T-helper 1 cell (primary cell): ENCODE results near the gene FAAP20.

Experiments
- DNase-seq, 5 donors: peaks; one replicate each; pipeline ENCODE4 v3.0.0-alpha.2; 2012 to 2020
- total RNA-seq, 4 donors: gene quantifications; one replicate each; lab custom pipeline; 2026; lab: John Stamatoyannopoulos, UW

The FAAP20 gene
- total RNA-seq = 16.1 to 21.0 (median 18.6) reads per million in 4 donors

- peak in 2 of 5 donors; percentile 50 to 72 for DNase-seq
Observed at GRCh38 chr1:2194319-2194897, at the start of gene FAAP20. FAAP20 (minus strand) TSS chr1:2194772; CDS start chr1:2194749, 23 bp downstream.

DNA sequence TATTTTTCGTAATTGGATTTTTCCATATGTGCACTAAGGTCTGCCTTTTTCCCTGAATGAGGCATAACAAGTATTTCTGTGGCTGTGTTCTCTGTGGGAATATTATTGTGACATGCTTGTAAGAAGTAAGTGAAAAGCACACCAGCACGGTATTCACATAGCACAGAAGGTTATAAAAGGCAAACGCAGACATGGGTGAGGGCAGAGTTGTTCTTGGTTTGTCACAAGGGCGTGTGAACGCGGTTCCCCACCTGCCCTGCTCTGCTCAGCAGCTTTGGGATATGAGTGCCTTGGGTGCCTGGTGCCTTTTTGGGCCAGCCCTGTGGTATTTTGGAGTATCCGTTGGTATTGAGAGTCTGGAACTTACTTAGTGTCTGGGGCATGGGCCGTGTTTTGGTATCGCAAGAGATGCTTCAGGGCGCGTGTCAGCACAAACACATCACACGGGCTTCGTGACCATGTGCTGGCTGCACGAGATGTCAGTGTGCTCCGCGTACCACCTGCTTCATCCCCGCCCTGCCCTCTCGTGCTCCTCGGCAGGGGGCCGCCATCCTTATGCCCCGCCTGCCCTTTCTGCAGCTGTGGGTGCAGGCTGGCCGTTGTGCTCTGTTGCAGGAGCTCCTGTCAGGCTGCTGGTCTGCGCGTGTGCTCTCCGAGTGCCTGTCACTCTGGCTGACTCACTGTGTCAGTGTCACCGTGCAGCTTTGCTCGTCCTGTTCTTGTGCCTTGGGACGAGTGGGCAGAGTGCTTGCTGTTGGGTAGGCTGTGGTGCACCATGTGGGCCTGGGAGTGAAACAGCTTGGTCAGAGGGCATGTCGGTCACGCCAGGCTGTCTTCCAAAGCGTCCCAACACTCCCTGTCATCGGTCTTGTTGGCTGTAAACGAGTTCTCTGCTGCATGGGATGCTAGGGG, 48.5 kb upstream of the FAAP20 start:
- peak in 1 of 5 donors; percentile 5 for DNase-seq

- peak in 1 of 5 donors; percentile 5 for DNase-seq
Observed at GRCh38 chr1:2241820-2242219, 47.2 kb upstream of the FAAP20 start.

DNA sequence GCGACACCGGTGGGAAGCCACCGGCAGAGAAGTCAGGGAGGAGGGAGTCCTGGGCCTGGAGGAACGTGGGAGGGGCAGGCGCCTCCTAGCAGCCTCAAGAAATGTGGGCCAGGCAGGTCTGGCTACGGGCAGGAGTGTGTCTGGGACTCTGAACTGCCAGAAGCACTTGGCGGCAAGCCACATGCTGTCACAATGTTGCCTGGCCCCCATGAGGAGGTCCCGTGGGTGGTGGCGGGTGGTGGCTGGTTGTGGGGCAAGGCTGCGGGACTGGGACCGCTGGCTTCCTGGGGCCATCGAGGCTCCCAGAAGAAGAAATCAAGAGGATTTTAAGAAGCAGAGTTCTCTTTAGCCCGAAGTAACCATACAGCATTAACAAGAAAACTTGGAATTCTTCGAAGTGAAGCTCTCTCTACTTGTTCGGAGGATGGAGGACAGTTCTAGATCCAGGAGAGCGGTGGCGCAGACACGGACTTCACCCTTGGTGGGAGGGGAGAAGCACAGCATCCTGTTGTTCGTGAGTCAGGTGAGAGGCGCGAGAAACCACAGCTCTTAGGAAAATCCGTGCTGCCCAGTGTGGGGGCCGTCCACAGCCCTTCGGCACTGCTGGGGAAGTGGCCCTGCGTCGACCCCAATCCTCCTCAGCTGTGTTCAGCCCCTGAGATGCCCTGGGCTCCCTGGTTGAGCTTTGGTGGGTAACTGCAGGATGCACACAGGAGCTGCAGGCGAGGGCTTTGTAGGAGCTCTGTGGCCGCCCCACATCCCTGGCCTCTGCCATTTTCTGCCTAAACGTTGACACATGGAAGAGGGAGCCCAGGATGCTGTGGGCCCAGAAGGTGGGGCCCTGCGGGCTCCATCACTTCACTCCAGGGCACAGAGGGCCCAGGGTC, 45.9 kb upstream of the FAAP20 start:
- DNase-seq = peak in 1 of 5 donors; percentile 13

- peak in 1 of 5 donors; percentile 4 for DNase-seq
Observed at GRCh38 chr1:2239384-2239985, 44.9 kb upstream of the FAAP20 start.

GRCh38 chr1:2239013-2239370, 44.4 kb upstream of the FAAP20 start:
- DNase-seq = no peak

DNA sequence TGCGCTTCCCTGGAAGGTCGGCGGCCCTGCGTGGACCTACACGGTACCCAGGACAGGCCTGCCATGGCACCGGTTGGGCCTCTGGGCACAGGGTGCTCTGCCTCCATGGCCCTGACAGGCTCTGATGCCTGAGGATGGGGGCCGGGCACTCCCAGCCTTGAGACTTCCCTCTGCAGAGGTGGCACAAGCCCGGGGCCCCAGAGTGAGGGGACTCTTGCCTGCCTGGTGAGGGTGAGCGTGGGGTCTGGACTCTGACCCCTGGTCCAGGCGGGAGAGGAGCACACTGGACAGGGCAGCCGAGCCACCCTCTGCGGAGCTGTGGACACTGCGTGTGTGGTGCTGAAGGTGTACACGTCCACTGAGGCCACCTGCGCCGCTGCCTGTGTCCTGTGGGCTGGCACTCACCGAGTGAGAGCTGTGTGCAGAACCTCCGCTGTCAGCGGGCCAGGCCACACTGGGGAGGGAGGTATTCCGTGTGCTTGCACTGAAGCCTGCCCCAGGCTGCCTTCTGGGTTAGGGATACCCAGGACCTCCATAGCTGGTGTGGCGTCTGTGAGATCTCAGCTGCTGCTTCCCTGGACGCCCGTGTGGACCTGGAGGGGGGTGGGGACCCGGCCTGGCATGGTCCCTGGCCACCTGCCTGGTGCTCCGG, 43.9 kb upstream of the FAAP20 start:
- peak in 1 of 5 donors; percentile 6 for DNase-seq

- peak in 1 of 5 donors; percentile 8 for DNase-seq
Observed at GRCh38 chr1:2237773-2238172, 43.2 kb upstream of the FAAP20 start.

GRCh38 chr1:2236695-2237677, 42.4 kb upstream of the FAAP20 start:
- peak; percentile 40 to 66 (median 63) for DNase-seq

GRCh38 chr1:2235300-2235998, 40.9 kb upstream of the FAAP20 start:
- peak in 1 of 5 donors; percentile 5 for DNase-seq

GRCh38 chr1:2234762-2235113, 40.2 kb upstream of the FAAP20 start:
- DNase-seq = peak in 3 of 5 donors; percentile 32 to 47 (median 45)

GRCh38 chr1:2233997-2234761, 39.6 kb upstream of the FAAP20 start:
- peak; percentile 70 to 86 (median 80) for DNase-seq

DNA sequence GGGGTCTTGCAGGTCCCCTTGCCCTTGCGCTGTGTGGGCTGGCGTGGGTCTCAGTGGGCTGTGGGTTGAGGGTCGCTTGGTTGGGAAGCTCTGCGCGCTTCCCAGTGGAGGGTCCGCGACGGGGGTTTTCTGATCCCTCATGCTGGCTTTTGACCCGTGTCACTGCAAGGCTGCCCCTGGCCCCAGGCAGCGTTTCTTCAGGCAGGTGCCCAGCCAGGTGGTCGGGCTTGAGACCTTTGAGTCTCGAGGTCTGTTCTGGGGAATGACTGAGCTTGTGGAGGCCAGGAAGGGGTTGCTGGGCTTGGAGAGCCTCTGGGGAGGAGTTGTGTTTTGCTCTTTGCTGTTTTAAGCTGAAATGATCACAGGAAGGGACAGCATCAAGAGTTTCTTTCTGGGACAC, 38.9 kb upstream of the FAAP20 start:
- DNase-seq = no peak

DNA sequence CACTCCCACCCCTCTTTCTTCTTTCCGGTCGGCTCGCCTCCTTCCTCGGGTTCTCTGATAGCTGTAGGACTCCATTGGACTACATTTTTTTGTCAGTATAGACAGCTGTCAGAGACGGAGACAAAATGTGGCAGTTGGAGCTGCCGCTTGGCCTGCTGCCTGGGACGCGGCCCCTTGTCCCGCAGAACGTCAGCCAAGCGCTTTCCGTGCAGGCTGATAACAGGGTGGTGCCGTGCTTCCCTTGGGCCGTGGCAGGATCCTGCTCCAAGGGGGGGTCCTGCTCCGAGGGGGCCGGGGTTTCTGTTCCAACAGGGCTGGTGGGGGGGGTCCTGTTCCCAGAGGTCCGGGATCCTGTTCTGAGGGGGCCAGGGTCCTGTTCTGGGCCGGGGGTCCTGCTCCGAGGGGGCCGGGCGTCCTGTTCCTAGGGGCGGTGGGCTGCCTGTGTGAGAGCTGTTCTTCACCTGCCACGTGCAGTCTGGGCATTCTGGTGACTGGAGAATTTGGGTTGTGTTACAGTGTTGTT, 38.4 kb upstream of the FAAP20 start:
- peak in 1 of 5 donors; percentile 9 for DNase-seq

GRCh38 chr1:2232255-2232915, 37.8 kb upstream of the FAAP20 start:
- DNase-seq = no peak

- peak; percentile 72 to 81 (median 76) for DNase-seq
Observed at GRCh38 chr1:2231532-2232254, 37.1 kb upstream of the FAAP20 start.

GRCh38 chr1:2230781-2231531, 36.4 kb upstream of the FAAP20 start:
- peak; percentile 42 to 67 (median 56) for DNase-seq
